ENCODE measurements around the gene SLU7. TPM values are rescaled to one million over a fixed set of nuclear protein-coding genes. Genes with fewer than 3 reads are reported as not detected.

The SLU7 gene
- total and polyA plus RNA-seq, 5 donors: 25.8 to 57.6 (median 45.9) TPM

DNA sequence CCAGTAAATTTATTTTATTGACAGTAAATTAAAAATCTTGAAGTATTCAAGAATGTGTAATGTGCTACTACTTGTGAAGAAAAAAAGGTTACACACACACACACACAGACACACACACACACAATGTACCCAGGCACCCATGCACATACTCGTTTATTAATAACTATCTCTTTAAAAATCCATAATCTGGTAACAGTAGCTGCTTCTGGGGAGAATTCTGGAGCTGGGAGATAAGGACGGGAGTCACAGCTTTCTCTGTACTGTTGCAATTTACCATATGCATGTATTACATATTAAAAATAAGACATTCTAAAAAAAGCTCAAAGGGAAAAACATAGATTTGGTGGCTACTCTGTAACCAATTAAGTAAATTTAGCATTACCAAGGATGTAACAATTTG, 40.6 kb downstream of the SLU7 start:
- no peak for ATAC-seq
- DNase-seq: no peak
- Histone ChIP-seq H3K9me3 (ENCODE audit: control insufficient read depth, low read length) (no peaks in the 10 kb centered on the region), H3K27me3 (ENCODE audit: control insufficient read depth, insufficient read depth) (no peaks in the 10 kb centered on the region), H3K27ac (ENCODE audit: low read length) (no peak overlapping the region), H3K4me1 (ENCODE audit: control insufficient read depth, insufficient read depth, low read length) (peaks cover 3% of the 10 kb centered on the region), H3K4me3 (ENCODE audit: low read length) (no peak overlapping the region)
- WGBS: 51% methylated on average over 2 of the region's 2 CpGs
- intact Hi-C loops (cut with DNase I): no loop called here

DNA sequence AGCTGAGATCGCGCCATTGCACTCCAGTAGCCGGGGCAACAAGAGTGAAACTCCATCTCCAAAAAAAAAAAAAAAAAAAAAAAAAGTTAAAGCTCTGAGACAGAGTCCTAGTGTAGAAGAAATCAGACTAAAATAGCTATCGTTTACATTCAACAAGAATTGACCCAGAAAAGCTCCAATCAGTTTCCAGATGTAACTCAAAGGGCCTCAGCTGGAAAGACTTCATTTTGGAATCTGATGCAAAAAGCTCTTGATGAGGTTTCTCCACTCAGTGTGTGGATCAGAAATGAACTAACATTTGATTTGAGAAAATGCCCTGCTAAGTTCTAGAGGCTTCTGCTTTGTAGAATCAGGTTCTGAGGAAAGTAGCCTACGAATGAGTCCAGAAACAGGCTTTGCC, 41.2 kb downstream of the SLU7 start:
- Histone ChIP-seq H3K4me1 (ENCODE audit: control insufficient read depth, insufficient read depth, low read length) (peaks cover 3% of the 10 kb centered on the region), H3K9me3 (ENCODE audit: control insufficient read depth, low read length) (no peaks in the 10 kb centered on the region), H3K27ac (ENCODE audit: low read length) (no peak overlapping the region), H3K27me3 (ENCODE audit: control insufficient read depth, insufficient read depth) (no peaks in the 10 kb centered on the region), H3K4me3 (ENCODE audit: low read length) (no peak overlapping the region)
- ATAC-seq: no peak
- intact Hi-C loops (cut with DNase I): no loop called here
- WGBS: 85% methylated on average over 5 of the region's 5 CpGs
- no peak for DNase-seq

DNA sequence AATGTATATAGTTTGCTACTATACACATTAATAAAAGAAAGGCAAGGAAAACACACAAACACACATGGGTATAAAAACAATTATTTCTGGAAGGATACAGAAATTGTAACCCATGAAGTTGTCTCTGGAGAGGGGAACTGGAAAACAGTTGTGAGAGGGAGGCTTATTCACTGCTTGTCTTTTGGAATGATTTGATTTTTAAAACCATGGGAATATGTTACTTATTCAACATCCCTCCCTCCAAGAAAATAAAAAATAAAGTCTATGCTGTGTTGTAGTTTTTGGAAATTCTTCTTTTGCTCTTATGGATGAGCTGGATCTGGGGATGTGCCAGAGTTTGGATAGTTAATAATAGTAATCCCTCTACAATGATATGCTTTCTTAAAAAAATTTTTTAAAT, 42.5 kb downstream of the SLU7 start:
- intact Hi-C loops (cut with DNase I): no loop called here
- H3K4me3 ChIP-seq (ENCODE audit: low read length): no peak overlapping the region
- H3K9me3 ChIP-seq (ENCODE audit: control insufficient read depth, low read length): no peaks in the 10 kb centered on the region
- peaks cover 3% of the 10 kb centered on the region for H3K4me1 ChIP-seq (ENCODE audit: control insufficient read depth, insufficient read depth, low read length)
- ATAC-seq: no peak
- no peak for DNase-seq
- no peaks in the 10 kb centered on the region for H3K27me3 ChIP-seq (ENCODE audit: control insufficient read depth, insufficient read depth)
- no peak overlapping the region for H3K27ac ChIP-seq (ENCODE audit: low read length)

DNA sequence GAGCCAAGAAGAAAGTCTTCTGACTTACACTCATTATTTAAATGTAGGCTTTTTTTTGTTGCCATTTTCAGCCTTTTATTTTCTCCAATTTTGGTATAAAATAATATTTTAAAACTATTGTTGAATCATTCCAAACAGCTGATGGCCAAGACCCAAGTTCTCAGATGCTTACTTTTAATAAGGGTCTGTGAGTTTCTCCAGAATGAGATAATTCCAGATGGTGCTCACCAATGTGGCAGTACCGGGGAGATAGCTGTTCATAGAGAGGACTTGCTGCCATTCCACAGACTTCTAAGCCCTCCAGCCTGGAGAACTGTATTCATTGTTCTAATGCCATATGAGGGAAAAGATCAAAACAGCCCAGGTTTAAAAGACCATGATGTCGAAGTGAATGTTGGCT, 43.2 kb downstream of the SLU7 start:
- intact Hi-C loops (cut with DNase I): no loop called here
- Histone ChIP-seq H3K27me3 (ENCODE audit: control insufficient read depth, insufficient read depth) (no peaks in the 10 kb centered on the region), H3K4me3 (ENCODE audit: low read length) (no peak overlapping the region), H3K4me1 (ENCODE audit: control insufficient read depth, insufficient read depth, low read length) (peaks cover 3% of the 10 kb centered on the region), H3K9me3 (ENCODE audit: control insufficient read depth, low read length) (no peaks in the 10 kb centered on the region), H3K27ac (ENCODE audit: low read length) (no peak overlapping the region)
- ATAC-seq (no peak), DNase-seq (no peak)
- 75% methylated on average over 2 of the region's 2 CpGs for WGBS

GRCh38 chr5:160375166-160375565, 43.7 kb downstream of the SLU7 start:
- Histone ChIP-seq H3K9me3 (ENCODE audit: control insufficient read depth, low read length) (no peaks in the 10 kb centered on the region), H3K4me1 (ENCODE audit: control insufficient read depth, insufficient read depth, low read length) (peaks cover 3% of the 10 kb centered on the region), H3K27me3 (ENCODE audit: control insufficient read depth, insufficient read depth) (no peaks in the 10 kb centered on the region), H3K27ac (ENCODE audit: low read length) (no peak overlapping the region), H3K4me3 (ENCODE audit: low read length) (no peak overlapping the region)
- intact Hi-C loops (cut with DNase I): no loop called here
- ATAC-seq (no peak), DNase-seq (no peak)

- DNase-seq (no peak), ATAC-seq (no peak)
- Histone ChIP-seq H3K4me3 (ENCODE audit: low read length) (no peak overlapping the region), H3K27me3 (ENCODE audit: control insufficient read depth, insufficient read depth) (no peaks in the 10 kb centered on the region), H3K4me1 (ENCODE audit: control insufficient read depth, insufficient read depth, low read length) (no peaks in the 10 kb centered on the region), H3K27ac (ENCODE audit: low read length) (no peak overlapping the region), H3K9me3 (ENCODE audit: control insufficient read depth, low read length) (no peaks in the 10 kb centered on the region)
- intact Hi-C loops (cut with DNase I): no loop called here
These were observed 47.6 kb downstream of the SLU7 start for GRCh38 chr5:160371294-160371693.

- Histone ChIP-seq H3K27ac (ENCODE audit: low read length) (no peak overlapping the region), H3K27me3 (ENCODE audit: control insufficient read depth, insufficient read depth) (no peaks in the 10 kb centered on the region), H3K4me3 (ENCODE audit: low read length) (peak overlapping the region; percentile 72), H3K4me1 (ENCODE audit: control insufficient read depth, insufficient read depth, low read length) (no peaks in the 10 kb centered on the region), H3K9me3 (ENCODE audit: control insufficient read depth, low read length) (no peaks in the 10 kb centered on the region)
- WGBS: 28% methylated on average over 12 of the region's 12 CpGs
- intact Hi-C loops (cut with DNase I): no loop called here
- ATAC-seq (peak in 1 of 2 donors; percentile 9), DNase-seq (no peak)
These were observed 48.2 kb downstream of the SLU7 start for GRCh38 chr5:160370713-160371034.

DNA sequence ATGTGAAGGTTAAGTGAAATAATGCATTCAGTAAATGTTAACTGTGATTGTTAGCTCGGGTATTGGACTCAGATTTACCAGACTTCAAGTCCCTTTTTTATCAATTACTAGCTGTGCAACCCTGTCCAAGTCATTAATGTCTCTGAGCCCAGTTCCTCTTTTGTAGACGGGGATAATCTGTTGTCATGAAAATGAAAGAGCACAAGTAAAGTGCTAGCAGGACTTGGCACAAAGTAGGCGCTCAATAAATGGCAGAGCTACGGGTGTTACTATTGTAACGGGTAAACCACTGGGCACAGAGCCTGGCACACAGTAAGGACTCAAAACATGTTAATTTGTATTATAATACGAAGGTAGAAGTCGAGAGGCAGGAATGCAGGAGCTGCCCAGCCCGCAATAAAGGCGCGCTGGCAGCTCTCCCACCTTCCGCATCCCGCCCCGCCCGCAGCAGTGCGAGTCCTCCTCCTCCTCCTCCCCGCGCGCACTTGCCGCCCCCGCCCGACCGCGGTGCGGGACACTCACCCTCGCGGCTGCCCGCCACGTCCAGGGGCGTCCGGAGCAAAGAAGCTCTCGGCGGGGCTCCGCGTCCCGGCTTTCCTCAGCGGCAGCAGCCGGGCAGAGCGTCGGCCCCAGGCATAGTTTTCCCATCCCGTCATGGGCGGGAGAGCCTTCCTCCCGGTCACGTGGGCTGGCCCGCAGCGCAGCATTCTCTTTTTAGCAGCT, 48.7 kb downstream of the SLU7 start, which contains the start of gene C1QTNF2:
Gene C1QTNF2 (minus strand): TSS at position 637 of the 723 bp plus-strand sequence. CDS start 15,615 bp downstream, outside the sequence.
- DNase-seq: peak; percentile 76 to 86 (median 86)
- Histone ChIP-seq H3K4me1 (ENCODE audit: control insufficient read depth, insufficient read depth, low read length) (no peaks in the 10 kb centered on the region), H3K27ac (ENCODE audit: low read length) (peak within 1 kb of the TSS; percentile 42), H3K9me3 (ENCODE audit: control insufficient read depth, low read length) (no peaks in the 10 kb centered on the region), H3K4me3 (ENCODE audit: low read length) (peak within 1 kb of the TSS; percentile 72), H3K27me3 (ENCODE audit: control insufficient read depth, insufficient read depth) (no peaks in the 10 kb centered on the region)
- intact Hi-C loops (cut with DNase I): no loop called here
- WGBS: 2% methylated on average over 45 of the region's 45 CpGs
- ATAC-seq: peak; percentile 88 to 92

GRCh38 chr5:160367885-160368284, 51.0 kb downstream of the SLU7 start:
- no peak for DNase-seq
- H3K27me3 ChIP-seq (ENCODE audit: control insufficient read depth, insufficient read depth): no peaks in the 10 kb centered on the region

DNA sequence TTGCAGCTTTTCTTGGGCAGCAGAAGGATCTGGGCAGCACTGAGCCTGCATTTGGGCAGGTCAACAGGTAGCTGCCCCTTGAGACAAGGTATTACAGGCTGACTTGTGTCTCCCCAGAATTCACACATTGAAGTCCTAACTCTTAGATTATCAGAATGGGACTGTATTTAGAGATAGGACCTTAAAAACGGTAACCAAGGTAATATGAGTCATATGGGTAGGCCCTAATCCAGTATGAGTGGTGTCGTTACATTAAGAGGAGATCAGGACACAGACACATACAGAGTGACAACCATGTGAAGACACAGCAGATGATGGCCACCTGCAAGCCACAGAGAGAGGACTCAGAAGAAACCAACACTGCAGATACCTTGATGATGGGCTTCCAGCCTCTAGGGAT, 51.6 kb downstream of the SLU7 start:
- no peaks in the 10 kb centered on the region for H3K4me1 ChIP-seq (ENCODE audit: control insufficient read depth, insufficient read depth, low read length)
- H3K27ac ChIP-seq (ENCODE audit: low read length): no peak overlapping the region
- no peak for ATAC-seq
- H3K9me3 ChIP-seq (ENCODE audit: control insufficient read depth, low read length): no peaks in the 10 kb centered on the region
- no peak for DNase-seq
- intact Hi-C loops (cut with DNase I): no loop called here
- H3K4me3 ChIP-seq (ENCODE audit: low read length): no peak overlapping the region
- H3K27me3 ChIP-seq (ENCODE audit: control insufficient read depth, insufficient read depth): no peaks in the 10 kb centered on the region
- WGBS: 50% methylated on average over 2 of the region's 2 CpGs

More at GRCh38 chr5:160367885-160368284, 51.0 kb downstream of the SLU7 start:
- H3K27ac ChIP-seq (ENCODE audit: low read length): no peak overlapping the region
- 96% methylated on average over 3 of the region's 3 CpGs for WGBS
- ATAC-seq: no peak
- H3K4me1 ChIP-seq (ENCODE audit: control insufficient read depth, insufficient read depth, low read length): no peaks in the 10 kb centered on the region
- H3K4me3 ChIP-seq (ENCODE audit: low read length): no peak overlapping the region
- intact Hi-C loops (cut with DNase I): no loop called here
- H3K9me3 ChIP-seq (ENCODE audit: control insufficient read depth, low read length): no peaks in the 10 kb centered on the region

DNA sequence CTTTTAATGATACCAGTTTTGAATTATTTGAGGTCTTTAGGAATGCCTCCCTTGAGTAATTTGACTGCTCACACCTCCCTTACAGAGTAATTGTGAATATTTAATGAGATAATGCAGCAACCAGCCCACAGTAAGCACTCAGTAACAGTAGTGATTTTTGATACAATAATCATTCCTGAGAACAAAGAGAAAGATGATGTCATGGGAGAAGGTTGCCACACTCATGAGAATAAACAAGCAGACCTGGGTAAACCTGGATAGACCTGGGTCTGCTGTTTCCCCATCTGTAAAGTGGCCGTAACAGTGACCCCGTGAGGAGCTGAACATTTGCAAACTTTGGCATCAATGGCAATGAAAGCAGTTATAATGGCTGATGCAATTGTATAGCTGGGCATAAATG, 52.7 kb downstream of the SLU7 start:
- intact Hi-C loops (cut with DNase I): no loop called here
- no peak for DNase-seq
- Histone ChIP-seq H3K4me3 (ENCODE audit: low read length) (no peak overlapping the region), H3K9me3 (ENCODE audit: control insufficient read depth, low read length) (no peaks in the 10 kb centered on the region), H3K27me3 (ENCODE audit: control insufficient read depth, insufficient read depth) (no peaks in the 10 kb centered on the region), H3K27ac (ENCODE audit: low read length) (no peak overlapping the region), H3K4me1 (ENCODE audit: control insufficient read depth, insufficient read depth, low read length) (no peaks in the 10 kb centered on the region)
- ATAC-seq: no peak
- WGBS: 92% methylated on average over 2 of the region's 2 CpGs
